Measurements from ENCODE around the gene OSBPL3.
A peak's percentile ranks its signal among the peaks of the same experiment; 100 is the strongest.

The OSBPL3 gene

GRCh38 chr7:24821754-24822054 is 158.3 kb downstream of the OSBPL3 start:
- H3K27ac ChIP-seq, result no peak overlapping the region

GRCh38 chr7:24821045-24821753 is 158.8 kb downstream of the OSBPL3 start:
- no peak for TF ChIP-seq CTCF (IDR thresholded peaks at IDR 0.05; ENCODE audit: low read depth, low read length)
- H3K9me3 ChIP-seq (ENCODE audit: severe bottlenecking), result no peaks in the 10 kb centered on the region
- no peak for DNase-seq
- H3K4me3 ChIP-seq (ENCODE audit: low read depth, low read length), result no peak overlapping the region
- H3K27ac ChIP-seq, result no peak overlapping the region
- no peaks in the 10 kb centered on the region for H3K27me3 ChIP-seq (ENCODE audit: insufficient read depth, low read depth, severe bottlenecking)
- peaks cover 8% of the 10 kb centered on the region for H3K36me3 ChIP-seq

More at GRCh38 chr7:24821754-24822054, 158.3 kb downstream of the OSBPL3 start:
- Histone ChIP-seq H3K4me3 (ENCODE audit: low read depth, low read length) (no peak overlapping the region), H3K36me3 (peaks cover 7% of the 10 kb centered on the region), H3K9me3 (ENCODE audit: severe bottlenecking) (no peaks in the 10 kb centered on the region), H3K27me3 (ENCODE audit: insufficient read depth, low read depth, severe bottlenecking) (no peaks in the 10 kb centered on the region)
- DNase-seq, result no peak
- TF ChIP-seq CTCF (IDR thresholded peaks at IDR 0.05; ENCODE audit: low read depth, low read length), result no peak

- no peak for DNase-seq
- no peak overlapping the region for H3K27ac ChIP-seq
- H3K4me3 ChIP-seq (ENCODE audit: low read depth, low read length), result no peak overlapping the region
These were observed 159.3 kb downstream of the OSBPL3 start for GRCh38 chr7:24820730-24821044.

GRCh38 chr7:24819916-24820689 is 159.9 kb downstream of the OSBPL3 start:
- Histone ChIP-seq H3K9me3 (ENCODE audit: severe bottlenecking) (no peaks in the 10 kb centered on the region), H3K27ac (no peak overlapping the region)

More at GRCh38 chr7:24820730-24821044, 159.3 kb downstream of the OSBPL3 start:
- no peak for TF ChIP-seq CTCF (IDR thresholded peaks at IDR 0.05; ENCODE audit: low read depth, low read length)
- no peaks in the 10 kb centered on the region for H3K27me3 ChIP-seq (ENCODE audit: insufficient read depth, low read depth, severe bottlenecking)
- H3K9me3 ChIP-seq (ENCODE audit: severe bottlenecking), result no peaks in the 10 kb centered on the region
- H3K36me3 ChIP-seq, result peaks cover 8% of the 10 kb centered on the region

GRCh38 chr7:24817339-24817738 is 162.6 kb downstream of the OSBPL3 start:
- H3K9me3 ChIP-seq (ENCODE audit: severe bottlenecking), result no peaks in the 10 kb centered on the region
- no peak for DNase-seq
- H3K4me3 ChIP-seq (ENCODE audit: low read depth, low read length), result no peak overlapping the region
- H3K27ac ChIP-seq, result no peak overlapping the region
- peaks cover 15% of the 10 kb centered on the region for H3K36me3 ChIP-seq
- no peaks in the 10 kb centered on the region for H3K27me3 ChIP-seq (ENCODE audit: insufficient read depth, low read depth, severe bottlenecking)
- TF ChIP-seq CTCF (IDR thresholded peaks at IDR 0.05; ENCODE audit: low read depth, low read length), result no peak

More at GRCh38 chr7:24819916-24820689, 159.9 kb downstream of the OSBPL3 start:
- DNase-seq, result peak; percentile 80
- Histone ChIP-seq H3K27me3 (ENCODE audit: insufficient read depth, low read depth, severe bottlenecking) (no peaks in the 10 kb centered on the region), H3K36me3 (peaks cover 8% of the 10 kb centered on the region), H3K4me3 (ENCODE audit: low read depth, low read length) (no peak overlapping the region)
- peak; percentile 79 for TF ChIP-seq CTCF (IDR thresholded peaks at IDR 0.05; ENCODE audit: low read depth, low read length)

All from WERI-Rb-1 (cell line).